AG04450 (cell line): ENCODE measurements around the gene FYN. TPM values are rescaled to one million over a fixed set of nuclear protein-coding genes. Genes with fewer than 3 reads are reported as not detected.

Experiments
- CTCF ChIA-PET: fragments of 300-600, 350-600 bp; formaldehyde crosslinking; extraction: SDS; loops from one replicate; lab custom pipeline; 2022; ENCODE audit warnings: antibody characterized with exemption, inconsistent platforms; lab: Charles Lee
- POLR2A ChIA-PET: fragments of 350-600 bp; formaldehyde crosslinking; extraction: SDS; loops from one replicate; lab custom pipeline; 2021; ENCODE audit warnings: antibody characterized with exemption, inconsistent platforms; lab: Yijun Ruan, JAX
- DNase-seq: peaks from one replicate; pipeline ENCODE4 v3.0.0-alpha.2; 2011; ENCODE audit warnings: low read depth, low spot score
- H3K27ac ChIP-seq: one replicate; pipeline ENCODE4 v1.5.1; 2012; ENCODE audit warnings: low read depth, low read length, control low read depth
- H3K27me3 ChIP-seq: one replicate; pipeline ENCODE4 v1.6.0; 2012; ENCODE audit warnings: low read length; ENCODE audit not compliant: control insufficient read depth, insufficient read depth
- H3K4me3 ChIP-seq: 2 replicates; pipeline ENCODE4 v1.5.1; 2011; ENCODE audit warnings: mild to moderate bottlenecking, low read depth, low read length, control low read depth
- H3K9me3 ChIP-seq: 2 replicates; pipeline ENCODE4 v1.5.1; 2012; ENCODE audit warnings: low read length; ENCODE audit not compliant: control insufficient read depth, insufficient read depth
- polyA plus RNA-seq: library from polyadenylated mRNA; depleted of rRNA; stranded (reverse); fragments of >200 nt; gene quantifications from 2 replicates; pipeline ENCODE4 v1.2.3, GENCODE V29; 2011
- TF ChIP-seq, protein P1 (sequence below): IDR thresholded peaks from 2 replicates; pipeline ENCODE4 v1.5.1; 2011; ENCODE audit warnings: low read depth, low read length, control low read depth, inconsistent platforms

FYN gene
- polyA plus RNA-seq, 1 experiment, result 29.0 TPM

DNA sequence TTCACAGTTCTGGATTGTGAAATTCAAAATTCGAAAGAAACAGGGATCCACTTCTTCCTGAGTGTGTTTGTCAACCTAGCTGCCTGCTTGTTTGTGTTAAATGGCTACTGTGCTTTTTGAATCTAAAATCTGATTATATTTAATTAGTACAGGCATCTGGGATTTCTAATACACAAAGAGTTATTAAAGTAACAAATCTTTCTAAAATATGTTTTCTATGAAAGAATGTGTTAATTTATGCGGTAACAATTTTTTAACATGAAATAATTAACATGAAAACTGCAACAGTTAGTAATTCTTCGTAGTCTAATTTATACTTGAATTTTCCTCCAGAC is 186.4 kb downstream of the FYN start:
- Histone ChIP-seq H3K9me3 (no peaks in the 10 kb centered on the region), H3K27me3 (no peaks in the 10 kb centered on the region), H3K4me3 (no peak overlapping the region), H3K27ac (no peak overlapping the region)
- ChIA-PET POLR2A (no interaction called here), CTCF (interaction anchor here (1.5 kb wide), 1 partner anchor 356 kb away, joined by 4 read pairs; no protein-coding TSS in a partner anchor)
- no peak for DNase-seq
- TF ChIP-seq, protein P1, sequence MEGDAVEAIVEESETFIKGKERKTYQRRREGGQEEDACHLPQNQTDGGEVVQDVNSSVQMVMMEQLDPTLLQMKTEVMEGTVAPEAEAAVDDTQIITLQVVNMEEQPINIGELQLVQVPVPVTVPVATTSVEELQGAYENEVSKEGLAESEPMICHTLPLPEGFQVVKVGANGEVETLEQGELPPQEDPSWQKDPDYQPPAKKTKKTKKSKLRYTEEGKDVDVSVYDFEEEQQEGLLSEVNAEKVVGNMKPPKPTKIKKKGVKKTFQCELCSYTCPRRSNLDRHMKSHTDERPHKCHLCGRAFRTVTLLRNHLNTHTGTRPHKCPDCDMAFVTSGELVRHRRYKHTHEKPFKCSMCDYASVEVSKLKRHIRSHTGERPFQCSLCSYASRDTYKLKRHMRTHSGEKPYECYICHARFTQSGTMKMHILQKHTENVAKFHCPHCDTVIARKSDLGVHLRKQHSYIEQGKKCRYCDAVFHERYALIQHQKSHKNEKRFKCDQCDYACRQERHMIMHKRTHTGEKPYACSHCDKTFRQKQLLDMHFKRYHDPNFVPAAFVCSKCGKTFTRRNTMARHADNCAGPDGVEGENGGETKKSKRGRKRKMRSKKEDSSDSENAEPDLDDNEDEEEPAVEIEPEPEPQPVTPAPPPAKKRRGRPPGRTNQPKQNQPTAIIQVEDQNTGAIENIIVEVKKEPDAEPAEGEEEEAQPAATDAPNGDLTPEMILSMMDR, result no peak

DNA sequence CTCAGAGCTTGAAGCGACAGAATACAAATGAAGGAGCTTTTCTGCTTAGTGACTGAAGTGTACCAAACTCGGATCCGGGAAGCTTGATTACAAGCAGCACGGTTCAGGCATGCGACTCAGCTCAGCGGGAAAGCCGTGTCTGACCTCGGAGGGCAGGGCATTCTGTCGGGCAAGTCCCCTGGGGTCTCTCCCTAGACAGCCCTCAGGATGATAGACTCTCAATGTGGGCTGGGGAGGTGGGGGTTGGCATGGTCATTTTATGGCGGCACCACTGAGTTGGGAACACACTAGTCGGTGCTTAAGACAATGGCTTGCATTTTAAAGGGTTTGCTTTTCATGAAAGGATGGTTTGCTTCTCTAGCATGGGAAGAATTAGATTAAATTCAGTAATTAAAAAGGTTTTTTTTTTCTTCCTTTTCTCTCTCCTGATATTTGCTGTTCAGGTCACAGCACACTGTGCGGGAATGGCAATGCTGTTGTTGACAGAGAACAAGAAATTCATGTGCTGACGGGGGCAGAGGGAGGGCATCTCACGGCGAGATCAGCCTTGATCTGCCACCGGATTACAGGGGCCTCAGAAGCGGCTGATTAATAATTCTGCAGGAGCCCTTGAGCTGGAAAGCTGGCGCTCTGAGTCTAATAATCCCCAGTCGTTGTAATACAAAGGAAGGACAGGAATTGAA is 186.9 kb downstream of the FYN start:
- ChIA-PET CTCF (no interaction called here), POLR2A (no interaction called here)
- DNase-seq, result no peak
- H3K27ac ChIP-seq, result no peak overlapping the region
- H3K27me3 ChIP-seq, result no peaks in the 10 kb centered on the region
- no peaks in the 10 kb centered on the region for H3K9me3 ChIP-seq
- no peak overlapping the region for H3K4me3 ChIP-seq
- TF ChIP-seq, protein P1, result no peak

DNA sequence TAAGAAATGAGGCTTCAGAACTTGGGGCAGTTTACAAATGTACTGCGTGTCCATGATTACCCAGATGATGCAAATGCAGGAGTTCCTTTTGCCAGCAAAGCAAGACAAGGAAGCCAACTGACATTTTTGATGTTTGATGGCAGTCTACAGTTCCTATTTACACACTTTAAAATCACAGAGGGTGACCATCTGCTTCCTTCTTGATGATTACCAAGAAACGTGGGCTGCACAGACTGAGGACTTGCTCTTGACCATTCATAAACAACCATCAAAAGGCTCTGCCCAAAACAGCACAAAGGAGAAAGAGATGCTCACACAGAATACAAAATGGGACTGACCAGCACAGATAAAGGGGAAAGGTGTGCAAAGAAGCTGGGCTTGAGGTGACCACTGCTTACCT is 187.7 kb downstream of the FYN start:
- no peak overlapping the region for H3K27ac ChIP-seq
- no peaks in the 10 kb centered on the region for H3K9me3 ChIP-seq
- H3K27me3 ChIP-seq, result no peaks in the 10 kb centered on the region
- TF ChIP-seq, protein P1, result no peak
- POLR2A ChIA-PET, result no interaction called here
- no peak overlapping the region for H3K4me3 ChIP-seq
- CTCF ChIA-PET, result interaction anchor here (0.5 kb wide), 1 partner anchor 730 kb away, joined by 3 read pairs; no protein-coding TSS in a partner anchor
- DNase-seq, result no peak

DNA sequence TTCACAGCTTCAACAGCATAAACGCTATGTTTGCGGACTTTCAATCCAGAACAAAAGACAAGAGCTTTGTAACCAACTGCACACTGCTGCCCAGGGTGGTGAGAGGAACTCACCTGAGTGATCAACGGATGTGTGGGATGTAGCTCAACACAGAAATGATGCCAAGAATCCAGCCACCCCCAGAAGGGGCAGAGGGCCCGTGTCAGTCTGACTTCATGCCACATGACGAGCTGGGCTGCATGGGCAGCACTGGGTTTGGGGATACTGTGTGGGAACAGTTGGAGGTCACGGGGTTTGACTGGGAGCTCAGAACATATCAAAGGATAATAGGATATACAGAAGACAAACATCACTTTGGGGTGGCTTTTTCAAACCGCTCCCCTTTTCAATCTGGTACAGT is 188.2 kb downstream of the FYN start:
- no peak overlapping the region for H3K27ac ChIP-seq
- no peaks in the 10 kb centered on the region for H3K27me3 ChIP-seq
- H3K9me3 ChIP-seq, result no peaks in the 10 kb centered on the region
- POLR2A ChIA-PET, result no interaction called here
- TF ChIP-seq, protein P1, result no peak
- no peak for DNase-seq
- no peak overlapping the region for H3K4me3 ChIP-seq
- CTCF ChIA-PET, result interaction anchor here (0.5 kb wide), 1 partner anchor 730 kb away, joined by 3 read pairs; no protein-coding TSS in a partner anchor

DNA sequence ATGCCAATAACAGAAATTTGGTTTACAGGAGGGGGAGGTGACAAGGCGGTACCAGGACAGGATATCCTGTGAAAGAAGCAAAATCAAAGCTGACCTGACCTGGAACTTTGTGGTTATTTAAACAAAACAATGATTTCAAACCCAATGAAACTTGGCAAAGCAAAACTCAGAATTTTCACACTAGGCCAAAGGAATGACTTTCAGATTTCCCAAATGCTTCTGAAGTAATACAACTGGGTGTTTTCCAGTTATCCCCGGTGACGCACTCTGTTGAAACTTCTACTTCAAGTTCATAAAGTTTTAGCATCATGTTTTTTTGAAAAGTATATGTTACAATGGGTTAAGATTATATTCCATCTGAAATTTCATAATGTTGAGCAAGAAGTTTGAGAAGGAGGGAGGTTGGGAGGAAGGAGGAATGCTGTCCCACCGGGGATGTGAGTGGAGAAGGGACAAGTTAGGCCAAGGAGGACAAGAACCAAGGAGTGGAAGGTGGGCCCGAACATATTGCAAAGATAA is 189.4 kb downstream of the FYN start:
- ChIA-PET CTCF (interaction anchor here (0.7 kb wide), 1 partner anchor 275 kb away, joined by 3 read pairs; no protein-coding TSS in a partner anchor), POLR2A (interaction anchor here (0.7 kb wide), 1 partner anchor 84 kb away, joined by 4 read pairs; no protein-coding TSS in a partner anchor)
- Histone ChIP-seq H3K27ac (no peak overlapping the region), H3K4me3 (no peak overlapping the region), H3K27me3 (no peaks in the 10 kb centered on the region), H3K9me3 (no peaks in the 10 kb centered on the region)
- peak; percentile 18 for DNase-seq
- TF ChIP-seq, protein P1, result no peak
